Caco-2 (cell line): ENCODE data around the gene PTH1R. TPM values are rescaled to one million over a fixed set of nuclear protein-coding genes. Genes with fewer than 3 reads are reported as not detected.

Source experiments
- BruUV-seq: library from RNA; stranded (reverse); fragments of 400-500 nt; replicated peaks from 2 replicates; lab custom pipeline; 2021; lab: Mats Ljungman, UMichigan
- CTCF ChIA-PET: fragments of 300-600 bp; sonication (Branson Sonifier 250); formaldehyde crosslinking; loops from one replicate; lab custom pipeline; 2022; ENCODE audit warnings: antibody characterized with exemption; lab: Charles Lee
- POLR2A ChIA-PET: fragments of 300-600 bp; sonication (Branson Sonifier 250); formaldehyde crosslinking; loops from one replicate; lab custom pipeline; 2022; ENCODE audit warnings: antibody characterized with exemption; lab: Charles Lee
- DNase-seq, 2 experiments: peaks; one replicate each; pipeline versions ENCODE4 v3.0.0 to v3.0.0-alpha.2; 2020 to 2022
- H3K27me3 ChIP-seq: replicated peaks from 2 replicates; pipeline ENCODE4 v1.6.0; 2011; ENCODE audit warnings: low read length; ENCODE audit not compliant: control insufficient read depth, insufficient read depth
- H3K36me3 ChIP-seq: 2 replicates; pipeline ENCODE4 v1.5.1; 2011; ENCODE audit warnings: low read length; ENCODE audit not compliant: control insufficient read depth, insufficient read depth
- H3K4me1 ChIP-seq: fragments of 250-450 bp; sonication (Bioruptor Pico); 2 replicates; pipeline ENCODE4 v1.5.1; 2020; ENCODE audit warnings: mild to moderate bottlenecking
- H3K4me3 ChIP-seq: 2 replicates; pipeline ENCODE4 v1.5.1; 2011; ENCODE audit warnings: low read depth, mild to moderate bottlenecking, control low read depth, low read length
- H3K9me3 ChIP-seq: fragments of 250-450 bp; sonication (Bioruptor Pico); 2 replicates; pipeline ENCODE4 v1.5.1; 2020; ENCODE audit warnings: mild to moderate bottlenecking, moderate library complexity
- H3K27ac Mint-ChIP-seq: one replicate; pipeline ENCODE4 v1.8.0; 2022; ENCODE audit warnings: mixed read lengths; ENCODE audit not compliant: unreplicated experiment
- H3K27me3 Mint-ChIP-seq: one replicate; pipeline ENCODE4 v1.8.0; 2022; ENCODE audit warnings: mixed read lengths; ENCODE audit not compliant: insufficient read depth, unreplicated experiment
- H3K36me3 Mint-ChIP-seq: one replicate; pipeline ENCODE4 v1.8.0; 2022; ENCODE audit warnings: mild to moderate bottlenecking, mixed read lengths; ENCODE audit not compliant: insufficient read depth, unreplicated experiment
- H3K4me1 Mint-ChIP-seq: one replicate; pipeline ENCODE4 v1.8.0; 2022; ENCODE audit warnings: low read depth, mixed read lengths; ENCODE audit not compliant: unreplicated experiment
- H3K4me3 Mint-ChIP-seq: one replicate; pipeline ENCODE4 v1.8.0; 2022; ENCODE audit warnings: mild to moderate bottlenecking, moderate library complexity, mixed read lengths; ENCODE audit not compliant: unreplicated experiment
- H3K9me3 Mint-ChIP-seq: one replicate; pipeline ENCODE4 v1.8.0; 2022; ENCODE audit warnings: mixed read lengths; ENCODE audit not compliant: unreplicated experiment
- intact Hi-C: fragments of 100-400 bp; cut with micrococcal nuclease; formaldehyde crosslinking; loops from one replicate; pipeline ENCODE4 v1.10.0; 2022; ENCODE audit not compliant: unreplicated experiment
- total RNA-seq: library from RNA; stranded (reverse); gene quantifications from 2 replicates; pipeline ENCODE4 v1.2.3, GENCODE V29; 2022
- TF ChIP-seq, protein P1 (sequence below), 2 experiments: fragments of 200-600 bp in 1 of 2; IDR thresholded peaks; 1 replicate in 1 of 2; 2 replicates in 1 of 2; pipeline versions ENCODE4 v1.5.1 to v1.8.0; 2011 to 2022; ENCODE audit warnings: antibody characterized with exemption in 1 of 2, control low read depth in 1 of 2, inconsistent platforms in 1 of 2, low read depth in 1 of 2, low read length in 1 of 2, mild to moderate bottlenecking in 1 of 2, moderate library complexity in 1 of 2; ENCODE audit not compliant: insufficient read depth in 1 of 2, severe bottlenecking in 1 of 2, unreplicated experiment in 1 of 2

PTH1R gene
- total RNA-seq, 1 experiment from 2014 or later: 5.1 TPM

DNA sequence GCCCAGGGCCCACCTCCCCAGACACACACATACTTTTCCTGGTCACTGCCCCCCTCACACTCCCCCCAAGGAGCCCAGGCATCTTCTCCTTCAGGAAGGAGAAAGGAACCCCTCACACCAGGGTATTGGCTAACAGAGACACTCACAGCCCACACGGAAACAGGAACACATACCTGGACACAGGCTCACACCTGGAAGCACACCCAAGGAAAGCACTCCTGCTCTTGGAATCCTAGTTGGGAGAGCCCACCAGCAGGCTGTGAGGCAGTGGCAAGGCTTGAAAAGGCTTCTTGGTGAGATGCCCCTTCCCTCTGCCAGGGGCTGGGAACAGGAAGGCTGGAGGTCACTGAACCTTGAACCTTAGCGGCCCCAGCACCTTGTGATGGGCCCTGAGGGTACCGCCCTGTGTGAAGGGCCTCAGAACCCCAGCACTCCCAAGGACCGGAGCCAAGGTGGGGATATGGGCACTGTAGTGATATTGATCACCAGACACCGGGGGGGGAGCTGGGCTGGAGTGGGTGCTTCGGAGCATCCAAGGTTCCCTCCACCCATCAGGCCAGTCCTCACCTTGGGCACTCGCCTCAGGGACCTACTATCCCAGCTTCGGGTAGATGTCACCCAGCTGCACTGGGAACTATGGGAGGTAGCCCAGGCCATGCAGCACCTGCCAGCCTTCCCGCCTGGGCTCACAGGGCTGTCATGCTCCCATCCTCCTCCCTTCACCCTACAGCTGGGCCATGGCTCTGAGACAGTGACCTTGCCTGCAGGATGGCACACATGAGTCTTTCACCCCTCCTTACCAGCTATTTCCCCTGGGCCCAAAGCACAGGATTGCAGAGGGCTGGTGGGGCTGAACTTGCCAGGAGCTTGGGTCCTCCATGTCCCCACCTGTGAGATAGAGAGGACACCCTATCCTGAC lies 30.6 kb upstream of the PTH1R start:
- no peak for DNase-seq
- Histone ChIP-seq H3K36me3 (no peaks in the 10 kb centered on the region), H3K4me3 (no peak overlapping the region), H3K4me1 (peaks cover 21% of the 10 kb centered on the region), H3K27me3 (no peaks in the 10 kb centered on the region), H3K9me3 (peaks cover 5% of the 10 kb centered on the region; the same call in 1 of the 2 replicates)
- H3K27ac Mint-ChIP-seq: no peak overlapping the region
- intact Hi-C loops: no loop called here
- H3K9me3 Mint-ChIP-seq: peaks cover under 1% of the 10 kb centered on the region
- no peak overlapping the region for H3K4me3 Mint-ChIP-seq
- peaks cover 5% of the 10 kb centered on the region for H3K36me3 Mint-ChIP-seq
- H3K4me1 Mint-ChIP-seq: peaks cover 16% of the 10 kb centered on the region
- ChIA-PET CTCF (interaction anchor here (0.6 to 0.7 kb wide), 2 partner anchors 51 to 350 kb away, joined by 3 to 5 read pairs; no protein-coding TSS in a partner anchor), POLR2A (interaction anchor here (0.5 kb wide), 1 partner anchor 154 kb away, joined by 3 read pairs; no protein-coding TSS in a partner anchor)
- TF ChIP-seq, protein P1, sequence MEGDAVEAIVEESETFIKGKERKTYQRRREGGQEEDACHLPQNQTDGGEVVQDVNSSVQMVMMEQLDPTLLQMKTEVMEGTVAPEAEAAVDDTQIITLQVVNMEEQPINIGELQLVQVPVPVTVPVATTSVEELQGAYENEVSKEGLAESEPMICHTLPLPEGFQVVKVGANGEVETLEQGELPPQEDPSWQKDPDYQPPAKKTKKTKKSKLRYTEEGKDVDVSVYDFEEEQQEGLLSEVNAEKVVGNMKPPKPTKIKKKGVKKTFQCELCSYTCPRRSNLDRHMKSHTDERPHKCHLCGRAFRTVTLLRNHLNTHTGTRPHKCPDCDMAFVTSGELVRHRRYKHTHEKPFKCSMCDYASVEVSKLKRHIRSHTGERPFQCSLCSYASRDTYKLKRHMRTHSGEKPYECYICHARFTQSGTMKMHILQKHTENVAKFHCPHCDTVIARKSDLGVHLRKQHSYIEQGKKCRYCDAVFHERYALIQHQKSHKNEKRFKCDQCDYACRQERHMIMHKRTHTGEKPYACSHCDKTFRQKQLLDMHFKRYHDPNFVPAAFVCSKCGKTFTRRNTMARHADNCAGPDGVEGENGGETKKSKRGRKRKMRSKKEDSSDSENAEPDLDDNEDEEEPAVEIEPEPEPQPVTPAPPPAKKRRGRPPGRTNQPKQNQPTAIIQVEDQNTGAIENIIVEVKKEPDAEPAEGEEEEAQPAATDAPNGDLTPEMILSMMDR (IDR thresholded peaks at IDR 0.05; ENCODE audit: insufficient read depth in 1 of 2, low read depth in 1 of 2, low read length in 1 of 2, severe bottlenecking in 1 of 2, unreplicated experiment in 1 of 2): no peak
- peaks cover 3% of the 10 kb centered on the region for H3K27me3 Mint-ChIP-seq
- BruUV-seq: no TSS peak

GRCh38 chr3:46847744-46848143 lies 29.8 kb upstream of the PTH1R start:
- H3K9me3 ChIP-seq: peaks cover 2% of the 10 kb centered on the region; the same call in 1 of the 2 replicates
- no peaks in the 10 kb centered on the region for H3K36me3 ChIP-seq
- H3K27ac Mint-ChIP-seq: no peak overlapping the region
- no peaks in the 10 kb centered on the region for H3K27me3 ChIP-seq
- H3K9me3 Mint-ChIP-seq: no peaks in the 10 kb centered on the region
- intact Hi-C loops: loop anchor here (2.0 kb wide), 1 partner anchor 15 kb away; the partner anchor contains the start of gene MYL3
- H3K27me3 Mint-ChIP-seq: no peaks in the 10 kb centered on the region
- DNase-seq: no peak
- ChIA-PET CTCF (interaction anchor here (0.7 kb wide), 1 partner anchor 455 kb away, joined by 6 read pairs; no protein-coding TSS in a partner anchor), POLR2A (interaction anchor here (0.5 kb wide), 1 partner anchor 155 kb away, joined by 3 read pairs; no protein-coding TSS in a partner anchor)
- peaks cover 5% of the 10 kb centered on the region for H3K36me3 Mint-ChIP-seq
- peaks cover 21% of the 10 kb centered on the region for H3K4me1 ChIP-seq
- BruUV-seq: no TSS peak
- peaks cover 16% of the 10 kb centered on the region for H3K4me1 Mint-ChIP-seq
- H3K4me3 Mint-ChIP-seq: no peak overlapping the region
- H3K4me3 ChIP-seq: no peak overlapping the region
- TF ChIP-seq, protein P1 (IDR thresholded peaks at IDR 0.05; ENCODE audit: insufficient read depth in 1 of 2, low read depth in 1 of 2, low read length in 1 of 2, severe bottlenecking in 1 of 2, unreplicated experiment in 1 of 2): no peak
